ENCODE data around the gene PRND. TPM values are rescaled to one million over a fixed set of nuclear protein-coding genes. Genes with fewer than 3 reads are reported as not detected.

The PRND gene
- total RNA-seq, 1 donor from 2014 or later = 371 TPM

DNA sequence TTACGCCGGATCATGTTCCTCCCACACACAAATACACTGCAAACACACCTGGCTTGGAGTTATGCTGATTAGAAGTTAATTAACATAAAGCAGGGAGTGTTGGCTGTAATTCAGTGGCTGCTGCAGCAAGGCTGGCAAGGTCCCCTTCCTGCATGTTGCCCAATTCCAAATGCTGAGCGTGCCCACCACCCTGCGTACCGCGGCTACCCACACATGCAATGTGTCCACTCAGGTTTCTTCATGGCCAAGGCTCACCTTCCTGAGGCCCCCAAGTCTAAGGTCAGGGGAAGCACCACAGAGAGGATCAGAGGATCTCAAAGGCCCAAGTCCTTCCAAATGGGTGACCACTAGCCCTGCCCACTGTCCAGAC lies 11.6 kb upstream of the PRND start:
- Mint-ChIP-seq H3K4me1 (ENCODE audit: unreplicated experiment) (no peaks in the 10 kb centered on the region), H3K9me3 (ENCODE audit: unreplicated experiment) (no peaks in the 10 kb centered on the region), H3K27ac (ENCODE audit: unreplicated experiment) (no peak overlapping the region)

DNA sequence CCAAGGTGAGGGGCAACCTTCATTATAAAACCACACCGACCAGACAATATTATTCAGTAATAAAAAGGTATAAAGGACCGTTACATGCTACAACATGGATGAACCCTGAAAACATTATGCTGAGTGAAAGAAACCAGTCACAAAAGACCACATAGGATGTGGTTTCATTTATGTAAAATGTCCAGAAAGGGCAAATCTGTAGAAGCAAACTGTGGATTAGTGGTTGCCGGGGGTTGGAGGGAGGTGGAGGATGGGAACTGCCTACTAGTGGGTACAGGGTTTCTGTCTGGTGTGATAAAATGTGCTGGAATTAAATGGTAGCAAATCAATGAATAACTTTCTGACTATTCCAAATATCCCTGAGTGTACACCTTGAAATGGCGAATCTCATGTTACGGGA lies 10.2 kb upstream of the PRND start:
- H3K36me3 Mint-ChIP-seq (ENCODE audit: low read depth, unreplicated experiment) = no peaks in the 10 kb centered on the region
- peaks cover 1% of the 10 kb centered on the region for H3K4me1 Mint-ChIP-seq (ENCODE audit: unreplicated experiment)
- no peak for DNase-seq (ENCODE audit: low spot score)
- H3K4me3 Mint-ChIP-seq (ENCODE audit: unreplicated experiment) = no peak overlapping the region
- no peak overlapping the region for H3K27ac Mint-ChIP-seq (ENCODE audit: unreplicated experiment)
- H3K9me3 Mint-ChIP-seq (ENCODE audit: unreplicated experiment) = no peaks in the 10 kb centered on the region
- TF ChIP-seq, protein P1, sequence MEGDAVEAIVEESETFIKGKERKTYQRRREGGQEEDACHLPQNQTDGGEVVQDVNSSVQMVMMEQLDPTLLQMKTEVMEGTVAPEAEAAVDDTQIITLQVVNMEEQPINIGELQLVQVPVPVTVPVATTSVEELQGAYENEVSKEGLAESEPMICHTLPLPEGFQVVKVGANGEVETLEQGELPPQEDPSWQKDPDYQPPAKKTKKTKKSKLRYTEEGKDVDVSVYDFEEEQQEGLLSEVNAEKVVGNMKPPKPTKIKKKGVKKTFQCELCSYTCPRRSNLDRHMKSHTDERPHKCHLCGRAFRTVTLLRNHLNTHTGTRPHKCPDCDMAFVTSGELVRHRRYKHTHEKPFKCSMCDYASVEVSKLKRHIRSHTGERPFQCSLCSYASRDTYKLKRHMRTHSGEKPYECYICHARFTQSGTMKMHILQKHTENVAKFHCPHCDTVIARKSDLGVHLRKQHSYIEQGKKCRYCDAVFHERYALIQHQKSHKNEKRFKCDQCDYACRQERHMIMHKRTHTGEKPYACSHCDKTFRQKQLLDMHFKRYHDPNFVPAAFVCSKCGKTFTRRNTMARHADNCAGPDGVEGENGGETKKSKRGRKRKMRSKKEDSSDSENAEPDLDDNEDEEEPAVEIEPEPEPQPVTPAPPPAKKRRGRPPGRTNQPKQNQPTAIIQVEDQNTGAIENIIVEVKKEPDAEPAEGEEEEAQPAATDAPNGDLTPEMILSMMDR (IDR thresholded peaks at IDR 0.05; ENCODE audit: unreplicated experiment) = no peak
- peaks cover 1% of the 10 kb centered on the region for H3K27me3 Mint-ChIP-seq (ENCODE audit: unreplicated experiment)

More for the DNA sequence above, 11.6 kb upstream of the PRND start:
- DNase-seq (ENCODE audit: low spot score) = no peak
- TF ChIP-seq, protein P1 (IDR thresholded peaks at IDR 0.05; ENCODE audit: unreplicated experiment) = no peak
- Mint-ChIP-seq H3K4me3 (ENCODE audit: unreplicated experiment) (no peak overlapping the region), H3K36me3 (ENCODE audit: low read depth, unreplicated experiment) (no peaks in the 10 kb centered on the region), H3K27me3 (ENCODE audit: unreplicated experiment) (peaks cover 1% of the 10 kb centered on the region)

GRCh38 chr20:4713401-4713800 lies 8.3 kb upstream of the PRND start:
- peaks cover 4% of the 10 kb centered on the region for H3K4me1 Mint-ChIP-seq (ENCODE audit: unreplicated experiment)
- no peak for DNase-seq (ENCODE audit: low spot score)
- no peaks in the 10 kb centered on the region for H3K9me3 Mint-ChIP-seq (ENCODE audit: unreplicated experiment)
- no peak overlapping the region for H3K27ac Mint-ChIP-seq (ENCODE audit: unreplicated experiment)
- peaks cover 1% of the 10 kb centered on the region for H3K27me3 Mint-ChIP-seq (ENCODE audit: unreplicated experiment)
- peaks cover 4% of the 10 kb centered on the region for H3K36me3 Mint-ChIP-seq (ENCODE audit: low read depth, unreplicated experiment)
- H3K4me3 Mint-ChIP-seq (ENCODE audit: unreplicated experiment) = no peak overlapping the region
- TF ChIP-seq, protein P1 (IDR thresholded peaks at IDR 0.05; ENCODE audit: unreplicated experiment) = no peak

DNA sequence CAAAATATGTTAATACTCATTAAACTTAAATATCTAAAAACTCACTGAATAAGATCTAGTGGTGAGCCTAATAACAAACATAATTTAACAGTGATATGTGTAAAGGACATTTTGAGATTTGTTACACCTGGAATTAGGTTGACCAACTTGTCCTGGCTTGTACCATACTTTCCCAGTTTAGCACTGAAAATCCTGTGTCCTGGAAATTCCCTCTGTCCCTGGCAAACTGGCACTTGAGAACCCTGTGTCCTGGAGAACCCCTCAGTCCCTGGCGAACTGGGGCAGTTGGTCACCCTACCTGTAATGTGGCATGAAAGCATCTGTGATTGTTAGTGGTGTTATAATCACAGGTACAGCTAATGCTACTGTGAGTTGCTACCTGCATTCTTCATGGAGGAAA lies 6.9 kb upstream of the PRND start:
- no peak overlapping the region for H3K27ac Mint-ChIP-seq (ENCODE audit: unreplicated experiment)
- TF ChIP-seq, protein P1 (IDR thresholded peaks at IDR 0.05; ENCODE audit: unreplicated experiment) = no peak
- H3K36me3 Mint-ChIP-seq (ENCODE audit: low read depth, unreplicated experiment) = peaks cover 4% of the 10 kb centered on the region

GRCh38 chr20:4717816-4718570 lies 3.7 kb upstream of the PRND start:
- Mint-ChIP-seq H3K27me3 (ENCODE audit: unreplicated experiment) (peaks cover 5% of the 10 kb centered on the region), H3K27ac (ENCODE audit: unreplicated experiment) (peak overlapping the region; percentile 25), H3K9me3 (ENCODE audit: unreplicated experiment) (no peaks in the 10 kb centered on the region), H3K36me3 (ENCODE audit: low read depth, unreplicated experiment) (peaks cover 8% of the 10 kb centered on the region), H3K4me1 (ENCODE audit: unreplicated experiment) (peaks cover 30% of the 10 kb centered on the region), H3K4me3 (ENCODE audit: unreplicated experiment) (no peak overlapping the region)
- DNase-seq (ENCODE audit: low spot score) = no peak
- TF ChIP-seq, protein P1 (IDR thresholded peaks at IDR 0.05; ENCODE audit: unreplicated experiment) = no peak

More for the DNA sequence above, 6.9 kb upstream of the PRND start:
- H3K27me3 Mint-ChIP-seq (ENCODE audit: unreplicated experiment) = peaks cover 1% of the 10 kb centered on the region
- no peak overlapping the region for H3K4me3 Mint-ChIP-seq (ENCODE audit: unreplicated experiment)
- DNase-seq (ENCODE audit: low spot score) = no peak
- H3K4me1 Mint-ChIP-seq (ENCODE audit: unreplicated experiment) = peaks cover 8% of the 10 kb centered on the region
- H3K9me3 Mint-ChIP-seq (ENCODE audit: unreplicated experiment) = no peaks in the 10 kb centered on the region
